ENCODE measurements around the gene GLT8D2.
"Not testable (repeated sequence)": the region's sequence is repeated elsewhere in the genome, so short reads cannot be mapped to it uniquely, and the experiment has no call there.

GLT8D2 gene

GRCh38 chr12:104046306-104046705 lies 3.7 kb downstream of the GLT8D2 start:
- TF ChIP-seq CTCF (conservative IDR thresholded peaks at IDR 0.05; ENCODE audit: low read depth, low read length), result no peak
- DNase-seq (ENCODE audit: low read depth), result no peak
- H3K4me3 ChIP-seq (ENCODE audit: low read length), result no peak overlapping the region

GRCh38 chr12:104044158-104044557 lies 5.8 kb downstream of the GLT8D2 start:
- no peak for TF ChIP-seq CTCF (conservative IDR thresholded peaks at IDR 0.05; ENCODE audit: low read depth, low read length)
- DNase-seq (ENCODE audit: low read depth), result no peak
- no peak overlapping the region for H3K4me3 ChIP-seq (ENCODE audit: low read length)

GRCh38 chr12:104042580-104042979 lies 7.4 kb downstream of the GLT8D2 start:
- no peak for DNase-seq (ENCODE audit: low read depth)
- H3K4me3 ChIP-seq (ENCODE audit: low read length), result no peak overlapping the region
- TF ChIP-seq CTCF (conservative IDR thresholded peaks at IDR 0.05; ENCODE audit: low read depth, low read length), result no peak

GRCh38 chr12:104039769-104040168 lies 10.2 kb downstream of the GLT8D2 start:
- DNase-seq (ENCODE audit: low read depth); H3K4me3 ChIP-seq (ENCODE audit: low read length): not testable (repeated sequence)

- H3K4me3 ChIP-seq (ENCODE audit: low read length); DNase-seq (ENCODE audit: low read depth): not testable (repeated sequence)
Observed at GRCh38 chr12:104036143-104036542, 13.8 kb downstream of the GLT8D2 start.

GRCh38 chr12:104030596-104030995 lies 19.4 kb downstream of the GLT8D2 start:
- not testable (repeated sequence) for DNase-seq (ENCODE audit: low read depth); H3K4me3 ChIP-seq (ENCODE audit: low read length)

GRCh38 chr12:104026841-104027599 lies 23.0 kb downstream of the GLT8D2 start:
- DNase-seq (ENCODE audit: low read depth), result no peak

GRCh38 chr12:104025771-104026170 lies 24.2 kb downstream of the GLT8D2 start:
- no peak overlapping the region for H3K4me3 ChIP-seq (ENCODE audit: low read length)
- no peak for TF ChIP-seq CTCF (conservative IDR thresholded peaks at IDR 0.05; ENCODE audit: low read depth, low read length)

More at GRCh38 chr12:104026841-104027599, 23.0 kb downstream of the GLT8D2 start:
- no peak for TF ChIP-seq CTCF (conservative IDR thresholded peaks at IDR 0.05; ENCODE audit: low read depth, low read length)
- no peak overlapping the region for H3K4me3 ChIP-seq (ENCODE audit: low read length)

GRCh38 chr12:104024348-104024747 lies 25.6 kb downstream of the GLT8D2 start:
- no peak for DNase-seq (ENCODE audit: low read depth)
- TF ChIP-seq CTCF (conservative IDR thresholded peaks at IDR 0.05; ENCODE audit: low read depth, low read length), result no peak
- H3K4me3 ChIP-seq (ENCODE audit: low read length), result no peak overlapping the region

More at GRCh38 chr12:104025771-104026170, 24.2 kb downstream of the GLT8D2 start:
- DNase-seq (ENCODE audit: low read depth), result no peak
